ENCODE results near the gene MAN1B1.

Gene MAN1B1

DNA sequence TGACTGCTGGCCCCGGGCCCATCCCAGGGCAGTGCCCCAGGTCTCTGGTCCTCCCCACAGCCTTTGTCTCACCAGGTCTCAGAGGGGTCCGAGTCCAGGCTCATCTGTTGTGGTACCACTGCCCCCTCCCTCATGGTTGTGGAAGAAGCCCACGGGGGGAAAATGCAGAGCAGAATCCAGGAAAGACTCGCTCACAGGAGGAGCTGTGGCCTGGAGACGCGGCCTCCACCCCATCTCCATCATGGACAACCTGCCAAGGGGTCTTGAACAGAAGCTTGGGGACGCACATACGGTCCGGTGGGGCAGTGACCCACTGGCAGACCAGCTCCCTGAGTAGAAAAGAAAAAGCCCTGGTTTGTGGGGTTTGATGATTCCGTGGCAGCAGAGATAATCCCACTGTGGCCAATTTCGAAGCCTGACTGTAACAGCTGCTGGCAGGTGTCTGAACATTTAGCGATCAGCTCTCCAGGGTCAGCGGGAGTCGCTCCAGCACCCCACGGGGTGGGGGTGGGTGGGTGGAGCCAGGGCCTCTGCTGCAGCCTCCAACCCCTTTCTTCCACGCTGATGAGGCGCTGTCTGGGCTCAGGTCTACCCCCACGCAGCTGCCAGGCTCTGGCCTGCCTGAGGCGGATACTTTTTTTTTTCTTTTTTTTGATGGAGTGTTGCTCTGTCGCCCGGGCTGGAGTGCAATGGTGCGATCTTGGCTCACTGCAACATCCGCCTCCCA, 50.3 kb downstream of the MAN1B1 start:
- DNase-seq (ENCODE audit: low spot score) = no peak
- TF ChIP-seq, protein P1, sequence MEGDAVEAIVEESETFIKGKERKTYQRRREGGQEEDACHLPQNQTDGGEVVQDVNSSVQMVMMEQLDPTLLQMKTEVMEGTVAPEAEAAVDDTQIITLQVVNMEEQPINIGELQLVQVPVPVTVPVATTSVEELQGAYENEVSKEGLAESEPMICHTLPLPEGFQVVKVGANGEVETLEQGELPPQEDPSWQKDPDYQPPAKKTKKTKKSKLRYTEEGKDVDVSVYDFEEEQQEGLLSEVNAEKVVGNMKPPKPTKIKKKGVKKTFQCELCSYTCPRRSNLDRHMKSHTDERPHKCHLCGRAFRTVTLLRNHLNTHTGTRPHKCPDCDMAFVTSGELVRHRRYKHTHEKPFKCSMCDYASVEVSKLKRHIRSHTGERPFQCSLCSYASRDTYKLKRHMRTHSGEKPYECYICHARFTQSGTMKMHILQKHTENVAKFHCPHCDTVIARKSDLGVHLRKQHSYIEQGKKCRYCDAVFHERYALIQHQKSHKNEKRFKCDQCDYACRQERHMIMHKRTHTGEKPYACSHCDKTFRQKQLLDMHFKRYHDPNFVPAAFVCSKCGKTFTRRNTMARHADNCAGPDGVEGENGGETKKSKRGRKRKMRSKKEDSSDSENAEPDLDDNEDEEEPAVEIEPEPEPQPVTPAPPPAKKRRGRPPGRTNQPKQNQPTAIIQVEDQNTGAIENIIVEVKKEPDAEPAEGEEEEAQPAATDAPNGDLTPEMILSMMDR (IDR thresholded peaks at IDR 0.05; ENCODE audit: extremely low read depth, missing control alignments) = no peak

DNA sequence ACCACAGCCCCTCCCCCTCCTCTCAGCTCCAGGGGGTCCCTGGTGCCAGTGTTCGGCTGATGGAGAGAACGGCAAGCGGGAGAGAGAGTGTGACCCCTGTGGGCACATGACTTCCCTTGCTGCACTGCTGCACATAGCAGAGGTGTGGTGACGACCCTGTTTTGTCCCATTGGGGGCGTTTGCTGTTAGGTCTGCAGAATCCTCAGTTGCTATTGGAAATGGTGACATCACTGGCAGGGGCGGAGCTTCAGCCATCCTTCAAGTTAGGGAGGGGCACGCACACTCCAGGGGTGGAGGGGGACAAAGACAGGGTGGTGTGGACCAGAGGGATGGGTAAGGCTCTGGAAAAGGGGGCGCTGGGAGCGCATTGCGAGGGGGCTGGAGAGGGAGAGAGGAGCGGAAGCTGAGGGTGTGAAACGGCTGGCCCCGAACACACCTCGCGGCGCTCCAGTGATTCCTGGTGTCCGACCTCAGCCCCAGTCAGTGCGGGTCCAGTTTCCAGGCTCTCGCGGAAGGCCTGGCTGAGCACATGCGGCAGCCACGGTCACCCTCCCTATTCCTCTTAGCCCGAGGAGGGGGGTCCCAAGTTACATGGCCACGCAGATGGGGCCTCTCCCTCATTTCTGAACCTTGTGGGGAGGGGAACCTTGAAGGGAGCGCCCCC, 51.4 kb downstream of the MAN1B1 start:
- no peak for DNase-seq (ENCODE audit: low spot score)

GRCh38 chr9:137138722-137139467, 52.1 kb downstream of the MAN1B1 start, which contains the start of gene GRIN1:
TSS of gene GRIN1 (plus strand) at chr9:137139154. CDS start at chr9:137139487, 333 bp downstream.
- peak; percentile 78 for DNase-seq (ENCODE audit: low spot score)
- TF ChIP-seq, protein P1 (IDR thresholded peaks at IDR 0.05; ENCODE audit: extremely low read depth, missing control alignments) = no peak

More for the DNA sequence above, 51.4 kb downstream of the MAN1B1 start:
- TF ChIP-seq, protein P1 (IDR thresholded peaks at IDR 0.05; ENCODE audit: extremely low read depth, missing control alignments) = no peak

GRCh38 chr9:137139468-137140150, 52.8 kb downstream of the MAN1B1 start:
- DNase-seq (ENCODE audit: low spot score) = no peak
- TF ChIP-seq, protein P1 (IDR thresholded peaks at IDR 0.05; ENCODE audit: extremely low read depth, missing control alignments) = no peak

GRCh38 chr9:137140151-137141012, 53.6 kb downstream of the MAN1B1 start:
- TF ChIP-seq, protein P1 (IDR thresholded peaks at IDR 0.05; ENCODE audit: extremely low read depth, missing control alignments) = no peak

DNA sequence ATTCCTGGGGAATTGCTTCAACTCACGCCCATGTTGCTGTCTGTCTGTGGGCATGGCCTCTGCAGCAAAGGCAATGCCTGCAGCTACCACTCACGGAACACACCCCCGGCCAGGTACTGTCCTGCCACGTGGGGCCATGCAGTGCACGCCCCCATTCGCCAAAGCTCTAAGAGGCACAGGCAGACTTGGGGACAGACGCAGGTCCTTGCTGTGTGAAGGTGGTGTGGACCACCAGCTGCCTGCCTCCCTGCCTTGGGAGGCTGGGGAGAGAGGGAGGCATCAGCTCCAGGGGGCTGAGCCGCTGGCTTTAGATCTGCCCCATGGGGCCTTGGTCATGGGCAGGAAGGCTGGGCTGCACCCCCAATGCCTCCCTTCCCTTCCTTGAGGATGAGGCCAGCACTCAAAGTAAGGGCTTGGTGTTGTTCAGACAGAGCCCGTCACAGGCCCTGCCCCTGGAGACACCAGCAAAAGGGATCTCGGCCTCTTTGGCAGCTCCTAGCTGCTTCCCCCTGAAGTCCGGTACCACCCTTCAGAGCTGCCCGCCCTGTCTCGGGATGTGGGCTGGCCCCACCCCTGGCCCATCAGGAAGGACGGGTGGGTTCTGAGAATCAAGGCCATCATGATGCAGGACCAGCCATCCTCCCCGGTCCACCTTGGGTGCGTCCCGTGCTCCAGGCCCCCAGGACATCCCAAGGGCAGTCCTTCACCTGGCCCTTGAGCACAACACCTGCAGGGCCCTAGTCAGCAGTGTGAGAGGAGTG, 54.4 kb downstream of the MAN1B1 start:
- DNase-seq (ENCODE audit: low spot score) = no peak
- TF ChIP-seq, protein P1 (IDR thresholded peaks at IDR 0.05; ENCODE audit: extremely low read depth, missing control alignments) = no peak

More at GRCh38 chr9:137140151-137141012, 53.6 kb downstream of the MAN1B1 start:
- no peak for DNase-seq (ENCODE audit: low spot score)
